ENCODE measurements around the gene CRYGS. TPM values are rescaled to one million over a fixed set of nuclear protein-coding genes. Genes with fewer than 3 reads are reported as not detected.

Gene CRYGS
- total RNA-seq, 2 experiments from 2014 or later: 3.5 to 7.0 TPM

- H2AFZ ChIP-seq (ENCODE audit: low read length): no peak overlapping the region
- H3K36me3 ChIP-seq (ENCODE audit: insufficient read depth, low read length): no peaks in the 10 kb centered on the region
- POLR2A ChIA-PET: interaction anchor here (0.7 kb wide), 1 partner anchor 258 kb away, joined by 3 read pairs; no protein-coding TSS in a partner anchor
- no peaks in the 10 kb centered on the region for H3K9me3 ChIP-seq (ENCODE audit: low read length)
- no peaks in the 10 kb centered on the region for H4K20me1 ChIP-seq (ENCODE audit: insufficient read depth, low read length)
- no peak overlapping the region for H3K27ac ChIP-seq (ENCODE audit: low read depth, low read length, poor library complexity, severe bottlenecking)
- no peaks in the 10 kb centered on the region for H3K9me2 ChIP-seq (ENCODE audit: insufficient read depth, low read length)
- BruUV-seq (replicated peaks): no TSS peak
- H3K4me3 ChIP-seq (ENCODE audit: low read depth, low read length, poor library complexity, severe bottlenecking): no peak overlapping the region
- no peak for TF ChIP-seq CTCF (conservative IDR thresholded peaks at IDR 0.05; ENCODE audit: low read length)
- TF ChIP-seq EZH2phosphoT487 (IDR thresholded peaks at IDR 0.05; ENCODE audit: borderline replicate concordance, low read depth, low read length): no peak
- DNase-seq (ENCODE audit: low spot score): no peak
- intact Hi-C loops (cut with micrococcal nuclease; ENCODE audit: unreplicated experiment): no loop called here
- H3K79me2 ChIP-seq (ENCODE audit: insufficient read depth, low read depth, low read length): no peaks in the 10 kb centered on the region
- no peak overlapping the region for H3K4me2 ChIP-seq (ENCODE audit: low read length)
- CTCF ChIA-PET (ENCODE audit: unreplicated experiment): no interaction called here
- peaks cover 10% of the 10 kb centered on the region for H3K4me1 ChIP-seq (ENCODE audit: insufficient read depth, low read length, poor library complexity, severe bottlenecking)
These were observed 31.4 kb downstream of the CRYGS start for GRCh38 chr3:186512570-186513302.

GRCh38 chr3:186511702-186512101 is 32.5 kb downstream of the CRYGS start:
- Histone ChIP-seq H3K4me3 (ENCODE audit: low read depth, low read length, poor library complexity, severe bottlenecking) (no peak overlapping the region), H2AFZ (ENCODE audit: low read length) (no peak overlapping the region), H3K9me2 (ENCODE audit: insufficient read depth, low read length) (no peaks in the 10 kb centered on the region), H3K27ac (ENCODE audit: low read depth, low read length, poor library complexity, severe bottlenecking) (no peak overlapping the region), H3K79me2 (ENCODE audit: insufficient read depth, low read depth, low read length) (no peaks in the 10 kb centered on the region), H3K4me1 (ENCODE audit: insufficient read depth, low read length, poor library complexity, severe bottlenecking) (peaks cover 10% of the 10 kb centered on the region), H3K4me2 (ENCODE audit: low read length) (no peak overlapping the region), H3K36me3 (ENCODE audit: insufficient read depth, low read length) (no peaks in the 10 kb centered on the region), H4K20me1 (ENCODE audit: insufficient read depth, low read length) (no peaks in the 10 kb centered on the region), H3K9me3 (ENCODE audit: low read length) (no peaks in the 10 kb centered on the region)
- ChIA-PET CTCF (ENCODE audit: unreplicated experiment) (no interaction called here), POLR2A (interaction anchor here (0.5 to 0.6 kb wide), 3 partner anchors 106 to 119 kb away, joined by 3 read pairs; no protein-coding TSS in a partner anchor)
- TF ChIP-seq CTCF (conservative IDR thresholded peaks at IDR 0.05; ENCODE audit: low read length) (no peak), EZH2phosphoT487 (IDR thresholded peaks at IDR 0.05; ENCODE audit: borderline replicate concordance, low read depth, low read length) (no peak)
- no TSS peak for BruUV-seq (replicated peaks)
- intact Hi-C loops (cut with micrococcal nuclease; ENCODE audit: unreplicated experiment): no loop called here
- no peak for DNase-seq (ENCODE audit: low spot score)

GRCh38 chr3:186511245-186511644 is 32.9 kb downstream of the CRYGS start:
- POLR2A ChIA-PET: interaction anchor here (0.6 kb wide), 1 partner anchor 105 kb away, joined by 3 read pairs; no protein-coding TSS in a partner anchor
- peaks cover 10% of the 10 kb centered on the region for H3K4me1 ChIP-seq (ENCODE audit: insufficient read depth, low read length, poor library complexity, severe bottlenecking)
- H3K27ac ChIP-seq (ENCODE audit: low read depth, low read length, poor library complexity, severe bottlenecking): no peak overlapping the region
- H3K9me2 ChIP-seq (ENCODE audit: insufficient read depth, low read length): no peaks in the 10 kb centered on the region
- no peak overlapping the region for H3K4me2 ChIP-seq (ENCODE audit: low read length)
- no peak overlapping the region for H3K4me3 ChIP-seq (ENCODE audit: low read depth, low read length, poor library complexity, severe bottlenecking)
- no TSS peak for BruUV-seq (replicated peaks)
- H3K79me2 ChIP-seq (ENCODE audit: insufficient read depth, low read depth, low read length): no peaks in the 10 kb centered on the region
- H4K20me1 ChIP-seq (ENCODE audit: insufficient read depth, low read length): no peaks in the 10 kb centered on the region
- CTCF ChIA-PET (ENCODE audit: unreplicated experiment): no interaction called here
- no peaks in the 10 kb centered on the region for H3K9me3 ChIP-seq (ENCODE audit: low read length)
- H3K36me3 ChIP-seq (ENCODE audit: insufficient read depth, low read length): no peaks in the 10 kb centered on the region
- H2AFZ ChIP-seq (ENCODE audit: low read length): no peak overlapping the region
- intact Hi-C loops (cut with micrococcal nuclease; ENCODE audit: unreplicated experiment): no loop called here
- TF ChIP-seq CTCF (conservative IDR thresholded peaks at IDR 0.05; ENCODE audit: low read length) (no peak), EZH2phosphoT487 (IDR thresholded peaks at IDR 0.05; ENCODE audit: borderline replicate concordance, low read depth, low read length) (no peak)
- no peak for DNase-seq (ENCODE audit: low spot score)

Data from OCI-LY7 (cell line).